Colonic mucosa (tissue), 4 donors: ENCODE measurements around the gene PI4KA. TPM values are rescaled to one million over a fixed set of nuclear protein-coding genes. Genes with fewer than 3 reads are reported as not detected.
"Not testable (repeated sequence)": the region's sequence is repeated elsewhere in the genome, so short reads cannot be mapped to it uniquely, and the experiment has no call there.

ENCODE experiments used
- DNase-seq: peaks from one replicate; pipeline ENCODE4 v3.0.0-alpha.2; 2020
- H3K27ac ChIP-seq: fragments of 200-600 bp; one replicate; pipeline ENCODE4 v1.8.0; 2021
- H3K27me3 ChIP-seq: fragments of 200-600 bp; one replicate; pipeline ENCODE4 v1.8.0; 2021
- H3K36me3 ChIP-seq: fragments of 200-600 bp; one replicate; pipeline ENCODE4 v1.8.0; 2021
- H3K4me1 ChIP-seq: fragments of 200-600 bp; one replicate; pipeline ENCODE4 v1.8.0; 2021; ENCODE audit warnings: mild to moderate bottlenecking
- H3K4me3 ChIP-seq: fragments of 200-600 bp; one replicate; pipeline ENCODE4 v1.8.0; 2021
- H3K9ac ChIP-seq, 2 donors: one replicate each; pipeline ENCODE4 v1.7.0; 2013; ENCODE audit warnings: control low read depth in 2 of 2, low read depth in 2 of 2, low read length in 2 of 2
- H3K9me3 ChIP-seq: fragments of 200-600 bp; one replicate; pipeline ENCODE4 v1.8.0; 2021
- CTCF ChIP-seq: fragments of 200-600 bp; IDR thresholded peaks from one replicate; pipeline ENCODE4 v1.8.0; 2022; ENCODE audit warnings: antibody characterized with exemption, mild to moderate bottlenecking
- intact Hi-C: fragments of 100-400 bp; cut with DNase I; formaldehyde crosslinking; loops from one replicate; pipeline ENCODE4 v1.14.1; 2022
- total RNA-seq, 2 donors: library from RNA; stranded (reverse); fragmentation: NEBNext Ultra II Directional in 1 of 2; extraction: Animal tissue kit (Norgen Biotek cat#: 25700) in 1 of 2; gene quantifications; one replicate each; pipeline ENCODE4 v1.2.1, GENCODE V29; 2021
- donor health status: healthy.
- donor health status: DM: no; HTN: no; CAD: no.
- donor health status: DM: no; HTN: no; CAD: no.

PI4KA gene
- total RNA-seq, 2 donors from 2014 or later: 69.4 to 86.8 TPM

- H3K4me1 ChIP-seq: no peaks in the 10 kb centered on the region
- H3K4me3 ChIP-seq: no peak overlapping the region
- H3K9me3 ChIP-seq: no peaks in the 10 kb centered on the region
- TF ChIP-seq CTCF: no peak
- intact Hi-C loops: no loop called here
- H3K36me3 ChIP-seq: peaks cover 5% of the 10 kb centered on the region
- no peak overlapping the region for H3K27ac ChIP-seq
- H3K9ac ChIP-seq: no peak overlapping the region
- H3K27me3 ChIP-seq: no peaks in the 10 kb centered on the region
- DNase-seq: no peak
Measured at GRCh38 chr22:20834725-20835124, 23.9 kb downstream of the PI4KA start.

- no peak overlapping the region for H3K27ac ChIP-seq
- no peak for TF ChIP-seq CTCF
- no peak for DNase-seq
- no peaks in the 10 kb centered on the region for H3K4me1 ChIP-seq
- H3K27me3 ChIP-seq: no peaks in the 10 kb centered on the region
- intact Hi-C loops: no loop called here
- no peaks in the 10 kb centered on the region for H3K9me3 ChIP-seq
- no peak overlapping the region for H3K4me3 ChIP-seq
- H3K36me3 ChIP-seq: peaks cover 5% of the 10 kb centered on the region
- no peak overlapping the region for H3K9ac ChIP-seq
Measured at GRCh38 chr22:20834206-20834605, 24.4 kb downstream of the PI4KA start.

GRCh38 chr22:20833225-20833665, 25.4 kb downstream of the PI4KA start:
- intact Hi-C loops: no loop called here
- no peak overlapping the region for H3K4me3 ChIP-seq
- DNase-seq: no peak
- H3K36me3 ChIP-seq: peaks cover 5% of the 10 kb centered on the region
- no peaks in the 10 kb centered on the region for H3K4me1 ChIP-seq
- H3K9me3 ChIP-seq: no peaks in the 10 kb centered on the region
- H3K27me3 ChIP-seq: no peaks in the 10 kb centered on the region
- TF ChIP-seq CTCF: no peak
- H3K9ac ChIP-seq: no peak overlapping the region
- H3K27ac ChIP-seq: no peak overlapping the region

- Histone ChIP-seq H3K36me3 (peaks cover 5% of the 10 kb centered on the region), H3K9ac (no peak overlapping the region), H3K27me3 (no peaks in the 10 kb centered on the region), H3K9me3 (no peaks in the 10 kb centered on the region), H3K27ac (no peak overlapping the region), H3K4me1 (no peaks in the 10 kb centered on the region), H3K4me3 (no peak overlapping the region)
- intact Hi-C loops: no loop called here
- TF ChIP-seq CTCF: no peak
- DNase-seq: no peak
Measured at GRCh38 chr22:20829491-20830134, 29.0 kb downstream of the PI4KA start.

- H3K27ac ChIP-seq, DNase-seq, H3K4me3 ChIP-seq, intact Hi-C loops, H3K36me3 ChIP-seq, H3K27me3 ChIP-seq, H3K4me1 ChIP-seq, H3K9me3 ChIP-seq, H3K9ac ChIP-seq: not testable (repeated sequence)
Measured at GRCh38 chr22:20826373-20827152, 32.0 kb downstream of the PI4KA start.

- H3K4me1 ChIP-seq: no peaks in the 10 kb centered on the region
- H3K4me3 ChIP-seq: no peak overlapping the region
- no peak overlapping the region for H3K27ac ChIP-seq
- H3K36me3 ChIP-seq: no peaks in the 10 kb centered on the region
- no peak for DNase-seq
- intact Hi-C loops: no loop called here
- H3K9me3 ChIP-seq: no peaks in the 10 kb centered on the region
- no peak for TF ChIP-seq CTCF
- H3K9ac ChIP-seq: no peak overlapping the region
- H3K27me3 ChIP-seq: no peaks in the 10 kb centered on the region
Measured at GRCh38 chr22:20825624-20826023, 33.0 kb downstream of the PI4KA start.

- H3K4me3 ChIP-seq, DNase-seq, H3K9me3 ChIP-seq, H3K27ac ChIP-seq, H3K9ac ChIP-seq, H3K36me3 ChIP-seq, H3K4me1 ChIP-seq, intact Hi-C loops, H3K27me3 ChIP-seq: not testable (repeated sequence)
Measured at GRCh38 chr22:20825216-20825615, 33.4 kb downstream of the PI4KA start.
